GM12801 (cell line): ENCODE results near the gene OSCP1.

ENCODE experiments used
- CTCF ChIP-seq: IDR thresholded peaks from one replicate; pipeline ENCODE4 v1.5.1; 2011; ENCODE audit warnings: control low read depth; ENCODE audit not compliant: insufficient read length; ENCODE audit errors: extremely low read depth

Gene OSCP1

GRCh38 chr1:36397083-36397377 is 53.2 kb downstream of the OSCP1 start:
- no peak for TF ChIP-seq CTCF

GRCh38 chr1:36396359-36396758 is 53.9 kb downstream of the OSCP1 start:
- no peak for TF ChIP-seq CTCF

- TF ChIP-seq CTCF, result no peak
Observed at GRCh38 chr1:36393686-36394085, 56.6 kb downstream of the OSCP1 start.

GRCh38 chr1:36392836-36393235 is 57.4 kb downstream of the OSCP1 start:
- no peak for TF ChIP-seq CTCF

GRCh38 chr1:36391271-36391670 is 59.0 kb downstream of the OSCP1 start:
- no peak for TF ChIP-seq CTCF

GRCh38 chr1:36390411-36390810 is 59.8 kb downstream of the OSCP1 start:
- no peak for TF ChIP-seq CTCF

GRCh38 chr1:36389999-36390398 is 60.3 kb downstream of the OSCP1 start:
- no peak for TF ChIP-seq CTCF

- TF ChIP-seq CTCF, result no peak
Observed at GRCh38 chr1:36389261-36389660, 61.0 kb downstream of the OSCP1 start.
